Measurements from ENCODE around the gene STIM1. TPM values are rescaled to one million over a fixed set of nuclear protein-coding genes. Genes with fewer than 3 reads are reported as not detected.
"Not testable (repeated sequence)": the region's sequence is repeated elsewhere in the genome, so short reads cannot be mapped to it uniquely, and the experiment has no call there.

Gene STIM1
- total RNA-seq, 1 donor from 2014 or later = 77.6 TPM

GRCh38 chr11:3994030-3994640, 138.7 kb downstream of the STIM1 start:
- H3K9me3 Mint-ChIP-seq = peaks cover 37% of the 10 kb centered on the region
- DNase-seq (ENCODE audit: low spot score) = no peak
- H3K4me3 Mint-ChIP-seq (ENCODE audit: low read depth) = no peak overlapping the region
- H3K27ac Mint-ChIP-seq = no peak overlapping the region
- H3K4me1 Mint-ChIP-seq (ENCODE audit: low read depth) = peaks cover 28% of the 10 kb centered on the region
- H3K36me3 Mint-ChIP-seq (ENCODE audit: low read depth) = peaks cover 59% of the 10 kb centered on the region
- intact Hi-C loops (cut with micrococcal nuclease) = no loop called here
- no peaks in the 10 kb centered on the region for H3K27me3 Mint-ChIP-seq (ENCODE audit: low read depth)

DNA sequence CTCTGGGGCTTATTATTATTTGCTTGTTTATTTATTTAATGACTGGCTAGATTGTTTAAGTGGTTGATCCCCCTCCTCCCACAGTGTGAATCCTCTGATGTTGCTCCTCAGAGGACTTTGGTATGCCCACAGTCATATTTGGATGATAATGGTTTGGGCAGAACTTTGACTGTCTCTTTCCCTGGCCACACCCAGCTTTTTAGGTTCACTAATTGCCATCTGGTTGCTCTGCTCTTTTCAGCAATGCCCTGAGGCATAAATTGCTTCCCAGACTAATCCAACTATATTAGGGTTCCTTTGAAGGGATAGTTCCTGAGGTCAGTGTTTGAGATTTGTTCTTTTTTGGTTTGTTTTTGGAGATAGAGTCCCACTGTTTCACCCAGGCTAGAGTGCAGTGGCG, 139.8 kb downstream of the STIM1 start:
- DNase-seq (ENCODE audit: low spot score) = no peak
- Mint-ChIP-seq H3K27ac (no peak overlapping the region), H3K4me3 (ENCODE audit: low read depth) (no peak overlapping the region), H3K9me3 (peaks cover 42% of the 10 kb centered on the region), H3K36me3 (ENCODE audit: low read depth) (peaks cover 58% of the 10 kb centered on the region), H3K4me1 (ENCODE audit: low read depth) (peaks cover 19% of the 10 kb centered on the region), H3K27me3 (ENCODE audit: low read depth) (no peaks in the 10 kb centered on the region)
- intact Hi-C loops (cut with micrococcal nuclease) = no loop called here

DNA sequence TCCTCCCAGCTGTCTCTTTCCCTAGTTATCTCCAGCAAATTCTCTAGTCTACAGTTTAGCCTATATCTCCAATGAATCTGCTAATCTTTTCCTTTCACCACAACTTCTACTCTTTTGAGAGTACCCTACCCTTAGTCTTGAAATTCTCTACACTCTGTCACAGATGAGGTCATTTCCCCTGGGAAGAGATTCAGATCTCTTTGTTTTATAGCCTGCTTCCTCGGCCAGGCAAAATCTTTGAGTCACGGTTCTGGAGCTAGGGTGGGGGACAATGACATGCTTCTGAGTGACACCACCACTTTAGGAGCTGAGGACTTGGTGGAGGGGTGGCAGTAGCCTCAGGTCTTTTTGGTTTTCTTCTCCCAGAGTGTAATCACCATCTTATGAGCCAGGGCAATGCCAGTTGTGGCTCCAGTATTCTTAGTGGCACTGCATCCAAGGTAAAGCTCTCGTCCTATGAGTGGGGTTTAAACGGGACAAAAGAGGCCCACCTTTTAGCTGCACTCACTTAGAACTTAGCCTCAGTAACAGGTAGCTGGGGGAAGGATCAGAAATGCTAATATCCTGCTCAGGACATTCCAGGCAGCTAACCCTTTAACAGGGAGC, 140.6 kb downstream of the STIM1 start:
- H3K4me1 Mint-ChIP-seq (ENCODE audit: low read depth) = peaks cover 14% of the 10 kb centered on the region
- H3K36me3 Mint-ChIP-seq (ENCODE audit: low read depth) = peaks cover 57% of the 10 kb centered on the region
- H3K27ac Mint-ChIP-seq = no peak overlapping the region

GRCh38 chr11:3996651-3997050, 141.2 kb downstream of the STIM1 start:
- no peaks in the 10 kb centered on the region for H3K27me3 Mint-ChIP-seq (ENCODE audit: low read depth)
- no peak overlapping the region for H3K4me3 Mint-ChIP-seq (ENCODE audit: low read depth)
- peaks cover 14% of the 10 kb centered on the region for H3K4me1 Mint-ChIP-seq (ENCODE audit: low read depth)
- H3K36me3 Mint-ChIP-seq (ENCODE audit: low read depth) = peaks cover 57% of the 10 kb centered on the region
- intact Hi-C loops (cut with micrococcal nuclease) = no loop called here
- H3K9me3 Mint-ChIP-seq = peaks cover 49% of the 10 kb centered on the region
- H3K27ac Mint-ChIP-seq = no peak overlapping the region
- DNase-seq (ENCODE audit: low spot score) = no peak

More for the DNA sequence above, 140.6 kb downstream of the STIM1 start:
- H3K4me3 Mint-ChIP-seq (ENCODE audit: low read depth) = no peak overlapping the region
- no peak for DNase-seq (ENCODE audit: low spot score)
- intact Hi-C loops (cut with micrococcal nuclease) = no loop called here
- H3K9me3 Mint-ChIP-seq = peaks cover 46% of the 10 kb centered on the region
- H3K27me3 Mint-ChIP-seq (ENCODE audit: low read depth) = no peaks in the 10 kb centered on the region

- H3K4me3 Mint-ChIP-seq (ENCODE audit: low read depth); H3K9me3 Mint-ChIP-seq; H3K27ac Mint-ChIP-seq; H3K4me1 Mint-ChIP-seq (ENCODE audit: low read depth); H3K27me3 Mint-ChIP-seq (ENCODE audit: low read depth); intact Hi-C loops (cut with micrococcal nuclease); DNase-seq (ENCODE audit: low spot score); H3K36me3 Mint-ChIP-seq (ENCODE audit: low read depth): not testable (repeated sequence)
Measured at GRCh38 chr11:4004753-4005152, 149.3 kb downstream of the STIM1 start.

DNA sequence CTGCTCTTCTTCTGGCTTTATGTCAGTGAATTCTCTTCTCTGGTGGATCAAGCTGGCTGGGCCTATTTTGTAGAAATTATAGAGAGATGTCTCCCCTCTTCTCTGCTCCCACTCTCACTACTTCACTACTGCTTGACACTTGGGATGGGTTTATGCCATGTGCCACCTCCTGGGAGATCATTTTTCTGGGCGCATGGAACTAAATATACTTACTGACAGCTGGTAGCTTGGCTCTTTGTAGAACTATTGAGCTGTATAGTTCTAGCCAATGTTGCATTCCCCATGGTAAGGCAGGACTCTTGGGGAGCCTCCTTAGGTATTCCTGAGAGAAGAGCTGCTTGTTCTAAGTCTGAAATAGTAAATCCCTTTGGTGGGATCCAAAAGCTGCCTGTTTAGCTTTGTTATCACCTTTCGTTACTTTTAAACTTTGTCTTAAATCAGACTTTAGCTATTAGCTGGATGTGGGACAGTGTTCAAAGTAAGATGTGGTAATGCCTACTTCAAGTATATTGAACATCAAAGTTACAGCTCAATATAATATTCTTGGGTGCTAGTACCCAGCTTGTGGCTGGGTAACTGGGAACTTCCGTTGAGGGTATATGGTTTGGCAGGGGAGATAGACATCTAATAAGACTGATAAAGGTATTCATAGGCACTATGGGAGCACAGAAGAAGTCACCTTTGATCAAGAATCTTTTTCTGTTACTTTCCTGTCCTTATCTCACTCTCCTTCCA, 151.6 kb downstream of the STIM1 start:
- Mint-ChIP-seq H3K4me1 (ENCODE audit: low read depth) (peaks cover 10% of the 10 kb centered on the region), H3K27ac (no peak overlapping the region), H3K9me3 (peaks cover 9% of the 10 kb centered on the region), H3K4me3 (ENCODE audit: low read depth) (no peak overlapping the region), H3K36me3 (ENCODE audit: low read depth) (peaks cover 9% of the 10 kb centered on the region), H3K27me3 (ENCODE audit: low read depth) (no peaks in the 10 kb centered on the region)
- DNase-seq (ENCODE audit: low spot score) = no peak
- intact Hi-C loops (cut with micrococcal nuclease) = no loop called here

DNA sequence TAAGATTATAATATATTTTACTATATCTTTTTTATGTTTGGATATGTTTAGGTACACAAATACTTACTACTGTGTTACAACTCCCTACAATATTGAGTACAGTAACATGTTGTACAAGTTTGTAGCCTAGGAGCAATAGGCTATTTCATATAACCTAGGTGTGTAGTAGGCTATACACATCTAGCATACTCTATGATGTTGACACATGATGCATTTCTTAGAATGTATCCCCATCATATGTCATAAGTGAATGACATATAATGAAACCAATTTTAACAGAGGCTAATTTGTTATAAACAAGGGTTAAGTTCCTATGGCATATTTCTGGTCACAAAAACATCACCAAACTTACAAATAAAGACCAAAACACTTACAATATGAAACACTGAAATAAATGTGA, 152.7 kb downstream of the STIM1 start:
- Mint-ChIP-seq H3K36me3 (ENCODE audit: low read depth) (peaks cover 9% of the 10 kb centered on the region), H3K9me3 (peaks cover 9% of the 10 kb centered on the region), H3K27me3 (ENCODE audit: low read depth) (no peaks in the 10 kb centered on the region), H3K27ac (no peak overlapping the region), H3K4me3 (ENCODE audit: low read depth) (no peak overlapping the region), H3K4me1 (ENCODE audit: low read depth) (peaks cover 10% of the 10 kb centered on the region)
- intact Hi-C loops (cut with micrococcal nuclease) = no loop called here
- no peak for DNase-seq (ENCODE audit: low spot score)

GRCh38 chr11:4016602-4017001, 161.1 kb downstream of the STIM1 start:
- H3K36me3 Mint-ChIP-seq (ENCODE audit: low read depth); DNase-seq (ENCODE audit: low spot score); H3K27me3 Mint-ChIP-seq (ENCODE audit: low read depth); intact Hi-C loops (cut with micrococcal nuclease); H3K27ac Mint-ChIP-seq; H3K4me3 Mint-ChIP-seq (ENCODE audit: low read depth); H3K9me3 Mint-ChIP-seq: not testable (repeated sequence)
- H3K4me1 Mint-ChIP-seq (ENCODE audit: low read depth) = peaks cover 23% of the 10 kb centered on the region

- peaks cover 23% of the 10 kb centered on the region for H3K4me1 Mint-ChIP-seq (ENCODE audit: low read depth)
- intact Hi-C loops (cut with micrococcal nuclease) = no loop called here
- DNase-seq (ENCODE audit: low spot score) = no peak
- H3K4me3 Mint-ChIP-seq (ENCODE audit: low read depth) = no peak overlapping the region
- H3K9me3 Mint-ChIP-seq = no peaks in the 10 kb centered on the region
- H3K27ac Mint-ChIP-seq = no peak overlapping the region
- no peaks in the 10 kb centered on the region for H3K27me3 Mint-ChIP-seq (ENCODE audit: low read depth)
- H3K36me3 Mint-ChIP-seq (ENCODE audit: low read depth) = peaks cover 7% of the 10 kb centered on the region
Measured at GRCh38 chr11:4017129-4017528, 161.7 kb downstream of the STIM1 start.

DNA sequence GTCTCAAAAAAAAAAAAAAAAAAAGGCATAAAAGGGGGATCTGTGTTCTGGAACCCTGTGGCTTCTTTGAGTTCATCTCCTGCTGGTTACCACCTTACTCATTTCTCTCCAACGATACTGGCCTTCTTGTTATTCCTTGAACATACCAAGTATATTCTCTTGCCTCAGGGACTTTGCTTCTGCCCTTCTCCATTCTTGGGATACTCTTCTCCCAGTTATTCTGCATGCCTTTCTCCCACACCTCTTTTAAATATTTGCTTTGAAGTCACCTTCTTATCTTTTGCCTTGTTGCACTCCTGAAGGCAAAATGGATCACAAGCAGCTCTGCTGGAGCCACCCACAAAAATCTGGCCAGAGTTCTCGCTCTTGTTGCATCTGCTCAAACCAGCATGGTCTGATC, 163.2 kb downstream of the STIM1 start:
- no peak overlapping the region for H3K4me3 Mint-ChIP-seq (ENCODE audit: low read depth)
- DNase-seq (ENCODE audit: low spot score) = no peak
- no peaks in the 10 kb centered on the region for H3K27me3 Mint-ChIP-seq (ENCODE audit: low read depth)
- no peak overlapping the region for H3K27ac Mint-ChIP-seq
- intact Hi-C loops (cut with micrococcal nuclease) = no loop called here
- peaks cover 3% of the 10 kb centered on the region for H3K9me3 Mint-ChIP-seq
- peaks cover 14% of the 10 kb centered on the region for H3K36me3 Mint-ChIP-seq (ENCODE audit: low read depth)
- peaks cover 26% of the 10 kb centered on the region for H3K4me1 Mint-ChIP-seq (ENCODE audit: low read depth)

DNA sequence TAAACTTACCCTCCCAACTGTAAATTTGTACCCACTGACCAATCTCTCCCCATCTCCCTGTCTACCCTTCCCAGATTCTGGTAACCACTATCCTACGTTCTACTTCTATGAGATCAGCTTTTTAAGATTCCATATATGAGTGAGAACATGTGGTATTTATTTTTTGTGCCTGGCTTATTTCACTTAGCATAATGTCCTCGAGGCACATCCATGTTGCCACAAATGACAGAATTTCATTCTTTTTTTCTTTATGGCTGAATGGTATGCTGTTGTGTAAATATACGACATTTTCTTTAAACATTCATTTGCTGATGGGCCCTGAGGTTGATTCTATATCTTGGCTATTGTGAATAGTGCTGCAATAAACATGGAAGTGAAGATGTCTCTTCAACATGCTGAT, 164.4 kb downstream of the STIM1 start:
- intact Hi-C loops (cut with micrococcal nuclease) = no loop called here
- no peak for DNase-seq (ENCODE audit: low spot score)
- no peaks in the 10 kb centered on the region for H3K27me3 Mint-ChIP-seq (ENCODE audit: low read depth)
- H3K4me1 Mint-ChIP-seq (ENCODE audit: low read depth) = peaks cover 21% of the 10 kb centered on the region
- H3K36me3 Mint-ChIP-seq (ENCODE audit: low read depth) = peaks cover 27% of the 10 kb centered on the region
- H3K4me3 Mint-ChIP-seq (ENCODE audit: low read depth) = no peak overlapping the region
- H3K9me3 Mint-ChIP-seq = peaks cover 3% of the 10 kb centered on the region
- no peak overlapping the region for H3K27ac Mint-ChIP-seq

DNA sequence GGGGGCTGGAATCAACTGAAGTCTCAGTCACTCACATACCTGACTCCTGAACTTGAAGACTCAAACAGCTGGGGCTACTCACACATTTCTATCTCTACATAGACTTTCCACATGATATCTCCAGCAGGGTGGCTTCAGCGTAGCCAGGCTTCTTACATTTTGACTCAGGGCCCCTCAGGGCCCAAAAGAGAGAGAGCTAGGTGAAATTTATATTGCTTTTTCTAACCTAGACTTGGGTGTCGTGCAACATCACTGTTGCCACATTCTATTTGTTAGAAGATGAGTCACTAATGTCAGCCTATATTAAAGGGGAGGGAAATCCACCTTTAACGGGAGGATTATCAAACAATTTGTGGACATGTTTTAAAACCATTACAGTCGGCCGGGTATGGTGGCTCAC, 167.2 kb downstream of the STIM1 start:
- intact Hi-C loops (cut with micrococcal nuclease) = no loop called here
- Mint-ChIP-seq H3K27ac (no peak overlapping the region), H3K9me3 (peaks cover 3% of the 10 kb centered on the region), H3K4me1 (ENCODE audit: low read depth) (peaks cover 16% of the 10 kb centered on the region), H3K4me3 (ENCODE audit: low read depth) (no peak overlapping the region), H3K27me3 (ENCODE audit: low read depth) (no peaks in the 10 kb centered on the region), H3K36me3 (ENCODE audit: low read depth) (peaks cover 53% of the 10 kb centered on the region)
- no peak for DNase-seq (ENCODE audit: low spot score)

DNA sequence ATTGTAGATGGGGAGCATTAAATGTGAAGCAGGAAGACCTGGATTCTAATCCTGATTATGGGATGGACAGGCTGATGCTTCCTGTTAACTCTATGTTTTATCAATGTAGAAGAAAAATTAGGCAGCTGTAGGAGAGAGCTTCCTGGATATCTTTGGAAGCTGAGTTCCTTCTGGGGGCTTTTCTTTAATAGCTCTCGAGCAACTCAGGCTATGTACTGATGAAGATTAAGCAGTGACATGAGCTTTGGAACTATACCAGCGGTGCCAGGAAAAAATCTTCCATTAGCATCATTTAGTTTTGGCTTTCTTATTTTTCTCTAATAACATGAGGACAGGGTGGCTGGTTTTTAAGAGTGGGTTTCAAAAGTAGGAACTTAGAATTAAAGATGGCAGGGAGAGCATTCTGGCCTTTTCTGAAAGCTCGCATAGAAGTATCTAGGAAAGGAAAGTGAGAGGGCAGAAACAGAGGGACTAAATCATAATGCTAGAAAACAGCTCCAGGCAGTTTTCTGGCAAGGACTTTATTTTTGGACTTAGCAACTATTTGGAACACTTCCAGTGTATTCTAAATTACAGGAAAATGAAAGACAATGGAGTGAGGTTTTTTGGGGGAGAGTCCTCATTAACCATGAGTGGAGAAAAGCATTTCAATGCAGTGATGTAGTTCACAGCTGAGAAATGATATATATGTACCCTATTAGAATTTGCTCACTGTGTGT, 169.9 kb downstream of the STIM1 start:
- Mint-ChIP-seq H3K27me3 (ENCODE audit: low read depth) (no peaks in the 10 kb centered on the region), H3K9me3 (peaks cover 3% of the 10 kb centered on the region), H3K4me3 (ENCODE audit: low read depth) (no peak overlapping the region), H3K27ac (no peak overlapping the region), H3K36me3 (ENCODE audit: low read depth) (peaks cover 53% of the 10 kb centered on the region), H3K4me1 (ENCODE audit: low read depth) (peaks cover 6% of the 10 kb centered on the region)
- no peak for DNase-seq (ENCODE audit: low spot score)
- intact Hi-C loops (cut with micrococcal nuclease) = no loop called here

Measured in activated T-helper 2 cell treated with anti-CD3 and anti-CD28 coated beads, Interferon-gamma antibody, Interleukin-2, Interleukin-4, amounts not matched to agents 10 μg/mL and 5 μg/mL and 100 μg/mL, durations not matched to agents 14 hours and 24 hours and 36 hours (primary cell).